ENCODE results near the gene PNCK.
A peak's percentile ranks its signal among the peaks of the same experiment; 100 is the strongest.
"Not testable (repeated sequence)": the region's sequence is repeated elsewhere in the genome, so short reads cannot be mapped to it uniquely, and the experiment has no call there.

PNCK gene

DNA sequence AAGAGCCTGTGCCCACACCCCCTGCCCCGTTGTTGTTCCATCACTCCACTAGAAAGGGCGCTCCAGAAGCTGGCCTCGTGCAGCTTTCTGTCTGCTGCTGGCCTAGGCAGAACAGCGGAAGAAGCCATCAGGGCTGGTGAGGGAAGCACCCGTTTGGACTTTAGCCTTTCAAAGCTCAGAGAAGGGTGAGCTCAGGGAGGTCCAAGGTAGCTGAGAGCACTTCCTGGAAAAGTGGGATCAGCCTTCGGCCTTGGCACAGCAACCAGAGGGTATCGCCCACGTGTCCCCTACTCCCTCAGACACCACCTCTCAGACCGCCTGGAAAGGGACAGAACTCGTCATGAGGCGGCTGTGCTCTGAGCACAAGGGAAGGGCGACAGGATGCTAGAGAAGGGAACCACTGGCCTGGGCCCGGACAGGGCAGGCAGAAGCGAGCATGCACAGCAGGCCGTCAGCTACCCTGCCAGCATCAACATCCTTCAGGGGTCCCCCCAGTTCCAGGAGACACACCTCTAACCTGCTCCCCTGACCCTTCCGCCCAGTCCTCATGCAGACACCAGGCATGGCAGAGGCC, 25.7 kb upstream of the PNCK start:
- not testable (repeated sequence) for DNase-seq (ENCODE audit: low read depth in 3 of 3, low spot score in 1 of 3)

DNA sequence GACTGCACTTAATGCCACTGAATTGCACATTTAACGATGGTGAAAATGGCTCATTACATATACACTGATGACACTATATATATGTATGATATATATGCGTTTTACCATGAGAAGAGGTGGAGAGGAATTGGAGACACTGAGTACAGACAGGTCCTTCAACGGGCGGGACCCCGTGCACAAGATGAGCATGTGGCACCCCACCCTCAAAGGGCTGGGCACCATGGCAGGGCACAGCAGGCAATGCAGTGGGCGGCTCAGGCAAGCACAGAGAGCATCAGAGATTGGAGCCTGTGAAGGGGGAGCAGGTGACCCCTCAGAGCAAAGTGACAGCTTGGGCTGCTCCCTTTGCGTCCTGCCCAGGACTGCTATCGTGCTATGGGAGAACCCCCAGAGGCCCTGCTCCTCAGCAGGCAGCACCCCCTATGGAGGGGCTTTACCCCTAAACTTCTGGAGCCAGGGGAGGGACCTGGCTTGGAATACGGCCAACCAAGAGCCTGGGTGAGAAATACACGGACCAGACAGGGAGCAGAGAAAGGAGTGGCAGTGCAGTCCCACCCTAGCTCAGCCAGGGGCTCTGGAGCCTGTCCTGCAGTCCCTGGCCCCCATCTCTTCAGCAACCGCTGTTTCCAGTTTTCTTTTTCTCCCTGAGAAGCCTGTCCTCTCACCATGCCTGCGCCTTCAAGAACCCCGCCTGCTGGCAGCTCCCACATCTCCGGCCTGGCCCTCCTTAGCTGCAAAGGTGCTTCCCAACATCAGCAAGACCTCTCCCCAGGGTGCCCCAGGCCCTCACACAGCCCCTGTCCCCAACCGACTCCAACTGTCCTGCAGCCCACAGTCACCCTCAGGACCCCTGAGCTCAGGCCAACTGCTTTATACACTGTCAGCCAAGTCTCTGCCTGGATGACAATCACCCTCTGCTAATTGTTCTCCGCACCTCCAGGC, 24.6 kb upstream of the PNCK start:
- DNase-seq (ENCODE audit: low read depth in 3 of 3, low spot score in 1 of 3): no peak

DNA sequence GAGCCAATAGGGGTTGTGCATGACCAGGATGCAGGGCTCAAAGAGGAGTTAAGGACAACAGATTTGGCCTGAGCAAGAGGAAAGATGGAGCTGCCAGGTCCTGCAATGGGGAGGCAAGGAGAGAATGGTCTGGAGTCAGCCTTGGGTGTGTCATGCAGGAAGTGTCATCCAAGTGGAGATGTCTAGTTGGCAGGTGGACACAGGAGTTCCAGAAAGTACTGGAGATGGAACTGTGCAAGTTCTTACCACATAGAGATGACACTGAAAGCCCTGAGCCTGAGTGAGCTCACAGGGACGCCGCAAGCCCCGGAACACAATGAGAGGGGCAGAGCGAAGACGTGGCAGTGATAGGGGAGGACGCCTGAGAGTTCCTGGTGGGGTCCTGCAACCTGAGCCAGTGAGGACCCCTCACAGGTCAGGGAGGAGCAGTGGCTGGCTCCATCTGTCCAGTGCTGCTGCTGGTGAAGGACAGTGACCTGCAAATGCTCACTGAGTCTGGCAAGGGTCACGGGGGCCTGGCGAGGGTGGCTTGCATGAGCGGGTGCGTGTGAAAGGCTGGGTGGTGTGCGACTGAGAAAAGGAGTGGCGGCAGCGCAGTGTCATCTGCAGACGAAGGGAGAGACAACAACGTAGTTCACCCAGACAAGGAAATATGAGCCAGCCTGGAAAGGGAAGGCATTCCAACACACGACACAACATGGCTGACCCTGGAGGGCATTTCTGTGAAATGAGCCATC, 23.5 kb upstream of the PNCK start:
- not testable (repeated sequence) for DNase-seq (ENCODE audit: low read depth in 3 of 3, low spot score in 1 of 3)

DNA sequence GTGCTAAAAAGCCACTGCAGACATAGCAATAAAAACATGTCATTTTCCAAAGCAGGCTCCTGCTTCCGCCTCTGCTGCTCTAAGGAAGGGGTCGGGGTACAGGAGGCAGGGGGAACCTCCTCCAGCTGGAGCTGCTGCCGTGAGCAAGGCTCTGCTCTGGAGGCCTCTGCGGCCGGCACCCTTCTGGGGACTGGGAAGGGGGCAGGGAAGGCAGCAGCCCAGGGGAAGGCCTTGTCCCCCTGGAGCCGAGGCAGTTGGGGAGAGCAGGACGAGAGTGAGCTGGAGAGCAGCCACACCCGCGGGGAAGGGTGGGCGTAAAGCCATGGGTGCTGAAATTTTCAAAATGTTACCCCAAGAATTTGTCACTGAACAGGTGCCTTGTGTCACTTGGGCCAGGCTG, 22.9 kb upstream of the PNCK start:
- not testable (repeated sequence) for DNase-seq (ENCODE audit: low read depth in 3 of 3, low spot score in 1 of 3)

DNA sequence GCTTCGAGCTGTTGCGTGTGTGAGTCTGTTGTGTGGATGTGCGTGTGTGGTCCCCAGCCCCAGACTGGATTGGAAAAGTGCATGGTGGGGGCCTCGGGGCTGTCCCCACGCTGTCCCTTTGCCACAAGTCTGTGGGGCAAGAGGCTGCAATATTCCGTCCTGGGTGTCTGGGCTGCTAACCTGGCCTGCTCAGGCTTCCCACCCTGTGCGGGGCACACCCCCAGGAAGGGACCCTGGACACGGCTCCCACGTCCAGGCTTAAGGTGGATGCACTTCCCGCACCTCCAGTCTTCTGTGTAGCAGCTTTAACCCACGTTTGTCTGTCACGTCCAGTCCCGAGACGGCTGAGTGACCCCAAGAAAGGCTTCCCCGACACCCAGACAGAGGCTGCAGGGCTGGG, 22.5 kb upstream of the PNCK start:
- DNase-seq (ENCODE audit: low read depth in 3 of 3, low spot score in 1 of 3): no peak

DNA sequence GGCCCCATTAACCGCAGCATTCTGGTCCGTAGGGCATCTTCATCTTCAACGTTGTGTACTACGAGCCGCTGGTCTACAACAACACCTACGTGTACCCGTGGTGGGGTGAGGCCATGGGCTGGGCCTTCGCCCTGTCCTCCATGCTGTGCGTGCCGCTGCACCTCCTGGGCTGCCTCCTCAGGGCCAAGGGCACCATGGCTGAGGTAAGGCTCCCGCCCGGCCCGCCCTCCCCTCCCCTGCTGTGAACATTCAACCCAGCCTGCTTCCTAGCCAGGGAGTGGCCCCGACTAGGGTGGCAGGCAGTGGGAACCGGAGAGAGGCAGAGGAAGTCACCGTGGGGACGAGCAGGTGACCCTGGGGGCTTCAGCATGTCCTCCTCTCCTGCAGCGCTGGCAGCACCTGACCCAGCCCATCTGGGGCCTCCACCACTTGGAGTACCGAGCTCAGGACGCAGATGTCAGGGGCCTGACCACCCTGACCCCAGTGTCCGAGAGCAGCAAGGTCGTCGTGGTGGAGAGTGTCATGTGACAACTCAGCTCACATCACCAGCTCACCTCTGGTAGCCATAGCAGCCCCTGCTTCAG, 21.2 kb upstream of the PNCK start:
- no peak for DNase-seq (ENCODE audit: low read depth in 3 of 3, low spot score in 1 of 3)

DNA sequence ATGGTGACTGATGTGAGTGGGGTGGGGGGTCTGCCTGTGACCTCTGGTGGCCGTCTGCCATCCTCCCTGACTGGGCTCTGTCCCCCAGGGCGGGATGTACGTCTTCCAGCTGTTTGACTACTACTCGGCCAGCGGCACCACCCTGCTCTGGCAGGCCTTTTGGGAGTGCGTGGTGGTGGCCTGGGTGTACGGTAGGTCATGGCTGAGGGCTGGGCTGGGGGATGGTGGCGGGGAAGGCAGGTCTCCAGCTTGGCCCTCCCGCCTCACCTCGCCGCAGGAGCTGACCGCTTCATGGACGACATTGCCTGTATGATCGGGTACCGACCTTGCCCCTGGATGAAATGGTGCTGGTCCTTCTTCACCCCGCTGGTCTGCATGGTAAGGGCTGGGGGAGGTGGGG, 20.6 kb upstream of the PNCK start:
- DNase-seq (ENCODE audit: low read depth in 3 of 3, low spot score in 1 of 3): not testable (repeated sequence)

DNA sequence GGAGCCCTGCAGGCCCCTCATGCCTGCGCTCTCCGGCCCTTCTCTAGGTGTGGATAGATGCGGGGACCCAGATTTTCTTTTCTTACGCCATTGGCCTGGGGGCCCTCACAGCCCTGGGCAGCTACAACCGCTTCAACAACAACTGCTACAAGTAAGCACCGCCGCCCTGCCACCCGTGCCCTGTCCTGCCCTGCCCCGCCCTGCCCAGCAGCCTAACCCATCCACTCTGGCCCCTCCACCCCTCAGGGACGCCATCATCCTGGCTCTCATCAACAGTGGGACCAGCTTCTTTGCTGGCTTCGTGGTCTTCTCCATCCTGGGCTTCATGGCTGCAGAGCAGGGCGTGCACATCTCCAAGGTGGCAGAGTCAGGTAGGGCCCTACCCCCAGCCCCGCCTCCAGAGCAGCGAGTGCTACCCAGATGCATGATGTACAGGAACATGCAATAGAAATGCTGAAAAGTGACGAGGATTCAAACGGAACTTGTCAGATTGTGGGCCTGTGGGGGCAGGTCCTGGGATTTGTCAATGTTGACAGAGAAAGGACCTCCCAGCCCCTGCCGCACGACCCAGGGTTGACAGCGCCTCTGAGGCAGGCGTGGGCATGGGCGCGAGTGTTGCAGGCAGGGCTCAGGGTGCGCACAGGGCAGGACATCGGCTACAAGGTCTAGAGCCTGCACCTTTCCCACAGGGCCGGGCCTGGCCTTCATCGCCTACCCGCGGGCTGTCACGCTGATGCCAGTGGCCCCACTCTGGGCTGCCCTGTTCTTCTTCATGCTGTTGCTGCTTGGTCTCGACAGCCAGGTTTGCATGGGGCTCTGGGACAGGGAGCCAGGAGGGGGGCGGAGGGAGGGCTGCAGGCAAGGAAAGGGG, 19.8 kb upstream of the PNCK start:
- DNase-seq (ENCODE audit: low read depth in 3 of 3, low spot score in 1 of 3): no peak

DNA sequence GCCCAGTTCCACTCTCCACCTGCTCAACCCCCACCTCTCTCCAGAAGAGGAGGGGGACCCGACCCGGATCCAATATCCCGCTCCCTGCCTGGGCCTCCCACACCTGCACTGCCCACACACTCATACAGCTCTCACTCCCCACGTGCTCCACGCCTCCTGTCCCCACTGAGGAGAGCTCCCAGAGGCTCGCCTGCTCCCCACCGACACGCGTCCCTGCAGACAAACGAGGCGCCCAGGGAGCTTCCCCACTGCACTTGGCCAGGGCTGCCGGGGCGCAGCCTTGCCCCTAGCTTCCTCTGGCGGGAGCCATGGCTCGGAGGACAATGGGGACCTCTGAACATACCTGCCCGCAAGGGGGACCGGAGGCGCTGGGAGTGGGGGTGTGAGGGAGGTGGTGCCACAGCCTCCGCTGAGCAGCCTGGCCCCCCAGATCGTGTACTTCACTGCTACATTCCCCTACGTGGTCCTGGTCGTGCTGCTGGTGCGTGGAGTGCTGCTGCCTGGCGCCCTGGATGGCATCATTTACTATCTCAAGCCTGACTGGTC, 19.1 kb upstream of the PNCK start:
- no peak for DNase-seq (ENCODE audit: low read depth in 3 of 3, low spot score in 1 of 3)

DNA sequence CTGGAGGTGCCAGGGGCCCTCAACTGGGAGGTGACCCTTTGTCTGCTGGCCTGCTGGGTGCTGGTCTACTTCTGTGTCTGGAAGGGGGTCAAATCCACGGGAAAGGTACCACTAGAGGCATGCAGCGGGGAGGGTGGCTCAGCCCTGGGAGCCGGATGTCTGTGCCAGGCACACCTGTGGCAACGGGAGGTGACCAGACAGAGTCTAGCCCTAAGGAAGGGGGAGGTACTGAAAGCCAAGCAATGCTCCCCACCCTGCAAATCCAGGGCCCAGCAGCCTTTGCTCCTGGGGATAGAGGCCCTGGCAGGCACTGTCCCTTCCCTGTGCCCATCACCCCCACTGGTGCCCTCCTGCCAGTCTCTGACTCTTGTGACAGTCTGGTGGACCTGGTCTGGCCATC, 18.4 kb upstream of the PNCK start:
- no peak for DNase-seq (ENCODE audit: low read depth in 3 of 3, low spot score in 1 of 3)

DNA sequence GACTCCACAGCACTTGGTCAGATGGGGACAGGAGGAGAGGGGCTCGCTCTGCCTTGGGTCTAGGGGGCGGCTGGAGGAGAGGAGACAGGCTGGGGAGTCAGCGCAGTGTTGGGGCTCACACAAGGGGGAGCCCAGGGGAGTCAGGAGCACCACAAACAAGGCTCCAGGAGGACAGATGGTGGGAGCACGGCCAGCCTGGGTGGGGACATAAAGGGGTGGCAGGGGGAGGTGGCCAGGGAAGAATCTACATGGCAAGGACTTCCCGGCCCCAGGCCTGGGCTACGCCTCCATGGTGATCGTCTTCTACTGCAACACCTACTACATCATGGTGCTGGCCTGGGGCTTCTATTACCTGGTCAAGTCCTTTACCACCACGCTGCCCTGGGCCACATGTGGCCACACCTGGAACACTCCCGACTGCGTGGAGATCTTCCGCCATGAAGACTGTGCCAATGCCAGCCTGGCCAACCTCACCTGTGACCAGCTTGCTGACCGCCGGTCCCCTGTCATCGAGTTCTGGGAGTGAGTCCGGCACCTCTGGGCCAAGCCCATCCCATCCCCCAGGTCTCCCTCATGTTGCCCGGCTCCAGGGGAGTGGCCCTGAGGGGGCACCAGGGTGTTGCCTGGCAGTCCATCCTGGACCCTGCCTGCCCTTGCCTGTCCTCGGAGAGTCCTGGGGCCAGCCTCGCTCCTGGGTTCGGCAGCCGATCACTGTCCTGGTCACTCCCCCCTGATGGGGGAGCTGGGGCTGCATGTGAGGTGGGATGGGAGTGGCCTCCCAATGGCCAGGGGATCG, 17.6 kb upstream of the PNCK start:
- not testable (repeated sequence) for DNase-seq (ENCODE audit: low read depth in 3 of 3, low spot score in 1 of 3)

DNA sequence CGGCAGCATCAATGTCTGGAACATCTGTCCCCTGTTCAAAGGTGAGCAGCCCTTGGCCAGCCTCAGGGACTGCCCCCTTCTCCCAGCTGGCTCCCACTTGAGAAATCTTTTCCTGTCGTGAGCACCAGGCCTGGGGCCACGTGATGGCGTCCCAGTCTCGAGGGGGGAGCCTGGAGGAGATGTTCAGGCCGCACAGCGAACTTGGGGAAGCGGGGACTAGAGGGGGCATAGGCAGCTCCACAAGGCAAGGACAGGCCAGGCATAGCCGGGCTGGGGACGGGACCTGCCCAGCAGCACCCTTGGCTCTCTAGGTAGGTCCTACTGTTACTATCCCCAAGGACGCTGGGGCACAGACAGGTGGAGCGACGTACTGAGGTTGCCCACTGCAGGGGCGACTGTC, 16.9 kb upstream of the PNCK start:
- DNase-seq (ENCODE audit: low read depth in 3 of 3, low spot score in 1 of 3): no peak

DNA sequence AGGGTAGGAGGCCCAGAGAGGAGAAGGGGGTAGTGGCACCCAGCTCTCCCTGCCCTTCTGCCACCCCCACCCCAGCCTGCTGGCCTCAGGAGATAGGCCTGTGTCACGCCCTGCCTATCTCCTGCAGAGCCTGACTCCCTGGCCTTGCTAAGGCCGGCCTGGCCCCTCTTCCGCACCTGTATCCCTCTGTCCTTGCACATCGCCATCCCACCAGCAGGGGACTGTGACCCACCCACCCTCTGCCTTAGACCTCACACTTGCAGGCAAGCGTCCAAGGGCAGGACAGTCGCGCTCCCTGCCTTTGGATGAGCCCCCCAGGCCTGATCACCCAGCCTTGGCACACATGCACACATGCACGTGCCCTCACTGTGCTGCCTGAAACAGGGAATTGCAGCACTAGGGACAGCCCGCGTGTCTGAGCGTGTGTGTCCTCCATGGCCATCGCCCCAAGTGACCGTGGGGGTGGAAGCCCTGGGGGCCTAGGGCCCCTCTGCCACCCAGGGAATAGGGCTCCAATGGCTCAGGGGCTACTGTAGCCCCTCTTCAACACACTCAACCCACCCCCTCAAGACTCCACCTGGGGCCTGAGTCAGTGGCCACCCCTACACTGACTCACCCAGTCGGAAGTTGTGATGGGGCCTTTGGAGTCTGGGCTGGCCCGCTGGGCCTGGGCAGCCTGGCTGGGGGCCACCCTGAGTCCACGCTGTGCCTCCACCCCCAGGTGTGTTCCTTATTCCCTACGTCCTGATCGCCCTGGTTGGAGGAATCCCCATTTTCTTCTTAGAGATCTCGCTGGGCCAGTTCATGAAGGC, 16.2 kb upstream of the PNCK start:
- DNase-seq (ENCODE audit: low read depth in 3 of 3, low spot score in 1 of 3): no peak

DNA sequence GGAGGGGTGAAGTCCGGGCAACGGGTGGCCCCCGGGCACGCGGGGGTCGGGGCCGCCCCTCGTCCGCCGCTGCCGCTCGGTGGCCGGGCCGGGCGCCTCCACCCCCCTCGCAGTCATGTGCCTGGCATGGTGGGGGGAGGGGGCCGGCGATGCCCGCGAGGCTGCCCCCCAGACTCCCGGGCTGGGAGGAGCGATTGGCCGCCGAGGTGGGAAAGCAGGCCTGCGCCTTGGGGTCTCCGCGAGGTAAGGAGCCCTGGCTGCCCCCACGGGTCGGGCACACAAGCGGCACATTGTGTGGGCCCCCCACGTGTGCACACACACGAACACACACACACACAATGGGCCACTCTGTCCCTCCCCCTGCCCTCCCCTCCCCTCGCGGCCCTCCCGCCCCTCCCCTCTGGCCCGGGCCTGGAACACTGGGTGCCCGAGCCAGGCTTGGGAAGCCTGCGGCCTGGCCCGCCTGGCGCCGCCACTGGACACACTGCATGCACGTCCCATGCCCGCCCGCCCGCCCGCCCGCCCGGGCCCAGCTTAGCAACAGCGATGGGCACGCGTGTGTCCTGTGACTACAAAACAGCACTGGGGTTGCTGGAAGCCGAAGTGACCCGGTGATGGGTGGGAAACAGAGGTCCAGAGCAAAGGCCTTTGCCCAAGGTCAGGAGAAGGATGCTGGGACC, 15.4 kb upstream of the PNCK start:
- DNase-seq (ENCODE audit: low read depth in 3 of 3, low spot score in 1 of 3): no peak

DNA sequence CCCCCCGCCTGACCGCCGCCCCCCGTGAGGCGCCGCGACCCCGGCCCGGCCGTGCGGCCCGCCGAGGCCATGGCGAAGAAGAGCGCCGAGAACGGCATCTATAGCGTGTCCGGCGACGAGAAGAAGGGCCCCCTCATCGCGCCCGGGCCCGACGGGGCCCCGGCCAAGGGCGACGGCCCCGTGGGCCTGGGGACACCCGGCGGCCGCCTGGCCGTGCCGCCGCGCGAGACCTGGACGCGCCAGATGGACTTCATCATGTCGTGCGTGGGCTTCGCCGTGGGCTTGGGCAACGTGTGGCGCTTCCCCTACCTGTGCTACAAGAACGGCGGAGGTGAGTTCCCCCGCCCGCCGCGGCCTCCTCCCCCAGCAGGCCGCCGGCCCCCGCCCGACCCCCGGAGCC, 14.9 kb upstream of the PNCK start:
- no peak for DNase-seq (ENCODE audit: low read depth in 3 of 3, low spot score in 1 of 3)

DNA sequence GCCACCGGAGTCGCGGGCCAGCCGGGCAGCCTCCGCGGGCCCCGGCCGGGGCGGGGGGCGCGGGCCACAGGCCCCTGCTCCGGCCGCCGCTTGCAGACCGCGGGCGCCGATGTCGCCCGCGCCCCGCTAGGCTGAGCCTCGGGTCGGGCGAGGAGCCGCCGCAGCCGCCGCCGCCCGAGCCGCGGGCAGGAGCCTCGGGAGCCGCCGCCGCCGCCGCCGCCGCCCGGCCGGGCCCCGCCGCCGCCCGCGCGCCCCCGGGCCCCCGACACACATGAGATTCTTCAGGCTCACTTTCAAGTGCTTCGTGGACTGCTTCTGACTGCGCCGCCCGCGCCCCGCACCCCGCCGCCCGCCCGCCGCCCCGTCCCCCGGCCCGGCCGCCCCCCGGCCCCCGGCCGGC, 14.5 kb upstream of the PNCK start:
- no peak for DNase-seq (ENCODE audit: low read depth in 3 of 3, low spot score in 1 of 3)

DNA sequence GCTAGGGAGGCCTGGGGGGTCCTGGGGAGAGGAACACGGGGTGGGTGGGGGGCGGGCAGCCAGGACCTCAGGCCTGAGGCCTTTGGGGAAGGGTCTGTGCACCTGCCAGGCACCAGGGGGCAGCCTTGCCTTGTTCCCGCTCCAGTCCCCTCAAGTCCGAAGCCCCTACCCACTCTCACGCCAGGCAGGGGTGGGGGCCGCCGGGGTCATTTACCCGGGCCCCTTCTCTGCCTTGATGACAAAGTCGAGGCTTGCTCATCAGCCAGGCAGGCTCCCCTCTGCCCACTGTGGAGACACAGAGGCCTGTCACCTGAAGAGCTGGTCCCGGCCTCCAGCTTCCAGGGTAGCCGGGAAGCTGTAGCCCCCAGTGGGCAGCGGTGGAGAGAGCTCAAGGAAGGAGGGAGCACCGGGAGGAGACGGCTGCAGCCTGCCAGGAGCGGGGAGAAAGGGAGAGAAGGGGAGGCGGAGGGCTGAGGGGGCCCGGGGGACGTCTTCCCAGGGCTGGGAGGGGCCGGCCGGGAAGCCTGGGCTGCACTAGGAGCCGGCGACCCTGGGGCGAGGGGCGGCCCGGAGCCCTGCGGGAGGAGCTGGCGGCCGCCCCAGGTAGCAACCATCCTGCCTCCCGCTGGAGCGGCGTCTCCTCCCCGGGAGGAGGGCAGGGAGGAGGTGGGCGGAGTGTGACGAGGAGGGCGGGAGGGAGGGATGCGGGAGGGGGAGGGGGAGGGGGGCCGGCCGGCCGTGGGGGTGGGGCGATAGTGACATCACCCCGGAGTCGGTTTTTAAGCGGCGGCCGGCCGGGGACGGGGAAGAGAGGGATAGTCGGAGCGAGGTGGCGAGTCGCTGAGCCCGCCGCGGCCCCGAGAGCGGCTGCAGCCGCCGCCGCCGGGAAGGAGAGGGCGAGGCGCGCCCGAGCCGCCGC, 13.8 kb upstream of the PNCK start, which contains the start of gene SLC6A8:
Gene SLC6A8, plus strand, starts transcription at position 806 of the 919 bp plus-strand sequence. CDS start 649 bp downstream, outside the sequence.
- peak in 1 of 3 donors; percentile 20 for DNase-seq (ENCODE audit: low read depth in 3 of 3, low spot score in 1 of 3)

Data from stimulated activated CD4-positive, alpha-beta T cell treated with anti-CD3 and anti-CD28 coated beads, TNF-alpha, amount 100 ng/mL, for 1 hour (primary cell).